Effector CD4-positive, alpha-beta T cell (primary cell): ENCODE results near the gene TTYH3.

ENCODE experiments used
- DNase-seq: peaks from one replicate; pipeline ENCODE4 v3.0.0-alpha.2; 2020

TTYH3 gene

GRCh38 chr7:2635810-2636701 is 4.3 kb downstream of the TTYH3 start:
- DNase-seq, result no peak

- no peak for DNase-seq
These were observed 5.3 kb downstream of the TTYH3 start for GRCh38 chr7:2637066-2637471.

- DNase-seq, result no peak
These were observed 5.9 kb downstream of the TTYH3 start for GRCh38 chr7:2637505-2638223.

- no peak for DNase-seq
These were observed 6.6 kb downstream of the TTYH3 start for GRCh38 chr7:2638224-2638991.

- no peak for DNase-seq
These were observed 7.4 kb downstream of the TTYH3 start for GRCh38 chr7:2639181-2639681.

GRCh38 chr7:2639695-2640481 is 8.1 kb downstream of the TTYH3 start:
- no peak for DNase-seq

- DNase-seq, result no peak
These were observed 8.7 kb downstream of the TTYH3 start for GRCh38 chr7:2640482-2640830.

GRCh38 chr7:2640846-2641316 is 9.1 kb downstream of the TTYH3 start:
- no peak for DNase-seq

- no peak for DNase-seq
These were observed 9.9 kb downstream of the TTYH3 start for GRCh38 chr7:2641406-2642393.

- no peak for DNase-seq
These were observed 11.8 kb downstream of the TTYH3 start for GRCh38 chr7:2643386-2644219.

GRCh38 chr7:2644220-2644561 is 12.4 kb downstream of the TTYH3 start:
- DNase-seq, result no peak

- no peak for DNase-seq
These were observed 12.9 kb downstream of the TTYH3 start for GRCh38 chr7:2644562-2645273.

- no peak for DNase-seq
These were observed 13.6 kb downstream of the TTYH3 start for GRCh38 chr7:2645274-2645868.

- DNase-seq, result no peak
These were observed 14.5 kb downstream of the TTYH3 start for GRCh38 chr7:2646336-2646679.

- no peak for DNase-seq
These were observed 15.1 kb downstream of the TTYH3 start for GRCh38 chr7:2646680-2647571.

GRCh38 chr7:2647594-2648172 is 15.9 kb downstream of the TTYH3 start:
- no peak for DNase-seq

- no peak for DNase-seq
These were observed 17.5 kb downstream of the TTYH3 start for GRCh38 chr7:2649139-2649838.
